ENCODE results near the gene RUBCNL.

DNA sequence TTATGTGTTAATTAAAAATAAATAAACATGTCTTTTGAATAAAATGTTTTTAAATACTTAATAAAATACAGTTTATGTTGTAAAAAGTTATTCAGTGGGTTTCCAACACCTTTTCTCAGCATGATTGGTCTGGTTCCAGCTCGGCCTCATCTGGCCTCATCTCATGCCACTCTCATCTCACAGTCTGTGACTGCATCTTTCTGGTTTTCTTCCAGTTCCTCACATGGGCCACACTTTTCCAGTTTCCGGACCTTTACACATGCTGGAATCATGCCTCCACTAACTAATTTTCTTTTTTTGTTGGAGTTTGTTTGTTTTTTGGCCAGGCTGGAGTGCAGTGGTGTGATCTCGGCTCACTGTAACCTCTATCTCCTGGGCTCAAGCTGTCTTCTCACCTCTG lies 82.5 kb downstream of the RUBCNL start:
- no peak for TF ChIP-seq RBAK (tag by site-specific recombination; IDR thresholded peaks at IDR 0.05)
- TF ChIP-seq, protein P1, sequence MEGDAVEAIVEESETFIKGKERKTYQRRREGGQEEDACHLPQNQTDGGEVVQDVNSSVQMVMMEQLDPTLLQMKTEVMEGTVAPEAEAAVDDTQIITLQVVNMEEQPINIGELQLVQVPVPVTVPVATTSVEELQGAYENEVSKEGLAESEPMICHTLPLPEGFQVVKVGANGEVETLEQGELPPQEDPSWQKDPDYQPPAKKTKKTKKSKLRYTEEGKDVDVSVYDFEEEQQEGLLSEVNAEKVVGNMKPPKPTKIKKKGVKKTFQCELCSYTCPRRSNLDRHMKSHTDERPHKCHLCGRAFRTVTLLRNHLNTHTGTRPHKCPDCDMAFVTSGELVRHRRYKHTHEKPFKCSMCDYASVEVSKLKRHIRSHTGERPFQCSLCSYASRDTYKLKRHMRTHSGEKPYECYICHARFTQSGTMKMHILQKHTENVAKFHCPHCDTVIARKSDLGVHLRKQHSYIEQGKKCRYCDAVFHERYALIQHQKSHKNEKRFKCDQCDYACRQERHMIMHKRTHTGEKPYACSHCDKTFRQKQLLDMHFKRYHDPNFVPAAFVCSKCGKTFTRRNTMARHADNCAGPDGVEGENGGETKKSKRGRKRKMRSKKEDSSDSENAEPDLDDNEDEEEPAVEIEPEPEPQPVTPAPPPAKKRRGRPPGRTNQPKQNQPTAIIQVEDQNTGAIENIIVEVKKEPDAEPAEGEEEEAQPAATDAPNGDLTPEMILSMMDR (tag by site-specific recombination; IDR thresholded peaks at IDR 0.05) = no peak
- TF ChIP-seq ZNF174 (tag by site-specific recombination; IDR thresholded peaks at IDR 0.05) = no peak
- TF ChIP-seq ZNF184 (tag by site-specific recombination; IDR thresholded peaks at IDR 0.05) = no peak
- TF ChIP-seq HOXC10 (CRISPR knock-in tag; IDR thresholded peaks at IDR 0.05) = no peak
- no peak for TF ChIP-seq ZNF549 (tag by site-specific recombination; IDR thresholded peaks at IDR 0.05)

Measured in HEK293 (cell line).